Activated T-helper 17 cell treated with anti-CD3 and anti-CD28 coated beads, Interleukin-2, amount 50 U/mL, for 72 hours (primary cell): Measurements from ENCODE around the gene SERPIND1. TPM values are rescaled to one million over a fixed set of nuclear protein-coding genes. Genes with fewer than 3 reads are reported as not detected.

Experiments
- ATAC-seq: fragments of 150-1000 bp; cut with Tn5 transposase; replicated peaks from 2 replicates; pipeline ENCODE4 v1.10.0; 2021; ENCODE audit warnings: mild to moderate bottlenecking, moderate library complexity
- H3K27ac Mint-ChIP-seq: one replicate; pipeline ENCODE4 v1.8.0; 2022; ENCODE audit warnings: mixed read lengths
- H3K27me3 Mint-ChIP-seq: one replicate; pipeline ENCODE4 v1.8.0; 2022; ENCODE audit warnings: mixed read lengths
- H3K36me3 Mint-ChIP-seq: one replicate; pipeline ENCODE4 v1.8.0; 2022; ENCODE audit warnings: low read depth, mild to moderate bottlenecking, mixed read lengths
- H3K4me1 Mint-ChIP-seq: one replicate; pipeline ENCODE4 v1.8.0; 2022; ENCODE audit warnings: mixed read lengths
- H3K4me3 Mint-ChIP-seq: one replicate; pipeline ENCODE4 v1.8.0; 2022; ENCODE audit warnings: mild to moderate bottlenecking, mixed read lengths
- H3K9me3 Mint-ChIP-seq: one replicate; pipeline ENCODE4 v1.8.0; 2022; ENCODE audit warnings: mixed read lengths
- total RNA-seq, 2 donors: library from RNA; stranded (reverse); gene quantifications; one replicate each; pipeline ENCODE4 v1.2.3, GENCODE V29; 2022

SERPIND1 gene
- total RNA-seq, 2 donors from 2014 or later: 0.11 TPM; not detected in 1

DNA sequence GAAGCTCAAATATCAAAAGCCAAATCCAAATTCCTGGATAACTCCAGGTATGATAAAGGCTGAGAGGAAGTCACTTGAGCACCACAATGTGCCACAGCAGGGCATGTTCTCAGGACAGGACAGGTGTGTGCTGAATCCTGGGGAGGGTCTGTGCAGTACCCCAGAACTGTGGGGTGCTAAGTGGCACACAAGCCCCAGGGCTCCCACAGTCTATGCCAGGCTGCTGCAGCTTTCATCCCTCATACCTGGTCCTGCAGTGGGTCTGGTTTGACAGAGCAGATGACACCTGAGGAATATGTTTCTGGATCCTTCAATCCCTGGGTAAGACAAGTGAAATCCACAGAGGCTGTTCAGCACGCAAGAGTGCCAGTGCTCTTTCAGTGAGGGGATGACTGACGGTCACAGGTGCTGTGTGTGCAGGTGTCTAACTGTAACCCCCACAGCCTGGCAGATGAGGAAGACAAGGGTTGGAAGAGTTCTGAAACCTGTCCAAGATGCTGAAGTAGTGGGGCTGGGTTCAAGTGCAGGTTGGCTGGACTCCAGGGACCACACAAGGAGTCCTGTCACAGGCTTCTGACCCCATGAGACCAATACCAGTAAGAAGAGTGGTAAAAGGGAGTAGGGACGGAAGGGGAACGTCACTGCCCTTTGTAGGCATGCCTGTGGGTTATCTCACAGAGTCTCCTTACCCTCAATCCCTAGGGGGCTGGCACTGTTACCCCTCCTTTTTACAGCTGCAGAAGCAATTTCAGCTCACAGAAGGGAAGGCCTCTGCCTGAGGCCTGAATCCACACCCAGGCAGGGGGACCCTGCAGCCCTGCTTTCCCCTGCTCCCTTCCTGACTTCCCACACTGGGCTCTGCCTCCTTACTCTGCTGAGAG lies 14.1 kb downstream of the SERPIND1 start:
- Mint-ChIP-seq H3K27me3 (no peaks in the 10 kb centered on the region), H3K36me3 (peaks cover 47% of the 10 kb centered on the region), H3K4me1 (peaks cover 6% of the 10 kb centered on the region)

GRCh38 chr22:20788627-20789344 lies 14.9 kb downstream of the SERPIND1 start:
- Mint-ChIP-seq H3K4me1 (peaks cover 6% of the 10 kb centered on the region), H3K27me3 (no peaks in the 10 kb centered on the region), H3K4me3 (no peak overlapping the region), H3K9me3 (no peaks in the 10 kb centered on the region), H3K36me3 (peaks cover 51% of the 10 kb centered on the region), H3K27ac (peak overlapping the region; percentile 47)
- no peak for ATAC-seq

More for the DNA sequence above, 14.1 kb downstream of the SERPIND1 start:
- no peaks in the 10 kb centered on the region for H3K9me3 Mint-ChIP-seq
- H3K27ac Mint-ChIP-seq: peak overlapping the region; percentile 47
- no peak for ATAC-seq
- no peak overlapping the region for H3K4me3 Mint-ChIP-seq

DNA sequence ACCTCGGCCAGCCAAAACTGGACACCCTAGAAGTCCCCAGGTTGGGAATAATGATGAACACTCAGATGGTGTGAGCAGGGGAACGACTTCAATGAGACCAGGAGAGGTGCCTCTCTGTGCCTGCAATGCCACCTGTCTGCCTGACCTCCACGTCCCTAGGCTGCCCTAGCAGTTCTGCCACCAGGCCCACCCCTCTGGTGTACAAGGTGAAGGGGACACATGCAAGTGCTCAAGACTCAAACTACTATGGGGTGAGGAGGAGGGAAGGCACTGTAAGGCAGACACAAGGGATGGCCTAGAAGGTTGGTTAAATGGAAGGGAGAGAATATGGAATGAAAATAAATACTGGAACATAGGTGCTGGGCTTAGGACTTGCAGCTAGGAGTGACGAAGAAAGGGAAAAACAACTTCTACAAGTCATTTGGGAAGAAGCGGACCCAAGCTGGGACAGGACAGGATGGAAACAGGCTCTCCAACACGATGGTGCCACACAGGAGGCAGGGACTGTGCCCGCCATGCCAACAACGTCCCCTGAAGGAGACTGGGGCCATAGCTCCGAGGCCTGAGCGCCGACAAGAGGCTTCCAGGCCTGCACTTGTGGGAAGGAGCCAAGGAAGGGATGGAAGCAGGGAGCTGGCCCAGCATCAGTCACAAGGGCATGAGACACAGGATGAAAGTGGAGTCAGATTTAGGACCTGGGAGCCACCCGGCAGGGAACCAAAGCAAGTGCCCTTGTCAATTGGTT lies 18.5 kb downstream of the SERPIND1 start:
- H3K4me1 Mint-ChIP-seq: no peaks in the 10 kb centered on the region
- peak overlapping the region; percentile 6 for H3K27ac Mint-ChIP-seq
- H3K4me3 Mint-ChIP-seq: no peak overlapping the region
- no peaks in the 10 kb centered on the region for H3K27me3 Mint-ChIP-seq
- H3K36me3 Mint-ChIP-seq: peaks cover 83% of the 10 kb centered on the region
- ATAC-seq: no peak
- no peaks in the 10 kb centered on the region for H3K9me3 Mint-ChIP-seq

DNA sequence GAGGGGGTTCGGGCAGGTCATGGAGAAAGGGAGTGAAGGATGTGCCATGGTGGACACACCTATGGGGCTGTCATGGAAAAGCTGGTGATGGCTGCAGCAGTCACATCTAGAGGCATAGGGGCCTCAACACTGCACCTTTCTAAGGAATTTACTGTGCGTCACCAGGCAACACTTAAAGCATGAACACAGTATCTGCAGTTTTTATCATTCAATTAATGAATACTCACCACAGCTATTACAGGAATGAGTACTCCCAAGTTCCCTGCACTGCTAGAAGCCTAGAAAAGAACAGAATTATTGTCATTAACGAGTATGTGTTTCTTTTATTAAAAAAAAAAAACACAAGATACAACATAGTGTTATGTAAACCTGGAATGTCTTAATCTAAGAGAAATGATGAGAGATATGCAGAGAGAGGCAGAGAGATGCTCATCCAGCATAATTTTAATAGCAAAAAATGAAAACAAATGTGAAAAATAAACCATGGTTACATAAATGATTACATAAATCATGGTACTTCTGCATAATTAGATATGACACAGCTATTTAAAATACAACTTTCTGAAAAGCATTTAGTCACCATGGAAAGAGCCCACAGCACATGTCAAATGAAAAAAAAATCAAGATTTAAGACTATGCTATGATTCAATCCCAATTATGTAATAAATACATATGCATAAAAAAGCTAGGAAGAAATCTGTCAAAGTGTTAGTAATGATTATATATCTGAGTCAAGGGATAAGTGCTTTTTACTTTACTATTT lies 19.2 kb downstream of the SERPIND1 start:
- H3K27ac Mint-ChIP-seq: peak overlapping the region; percentile 48
- H3K4me3 Mint-ChIP-seq: no peak overlapping the region
- H3K4me1 Mint-ChIP-seq: no peaks in the 10 kb centered on the region
- H3K27me3 Mint-ChIP-seq: no peaks in the 10 kb centered on the region
- no peaks in the 10 kb centered on the region for H3K9me3 Mint-ChIP-seq
- peaks cover 87% of the 10 kb centered on the region for H3K36me3 Mint-ChIP-seq
- ATAC-seq: peak; percentile 16

GRCh38 chr22:20793748-20794649 lies 20.1 kb downstream of the SERPIND1 start:
- Mint-ChIP-seq H3K27ac (peak overlapping the region; percentile 48), H3K27me3 (no peaks in the 10 kb centered on the region), H3K9me3 (no peaks in the 10 kb centered on the region), H3K4me1 (no peaks in the 10 kb centered on the region), H3K36me3 (peaks cover 88% of the 10 kb centered on the region), H3K4me3 (no peak overlapping the region)
- no peak for ATAC-seq

DNA sequence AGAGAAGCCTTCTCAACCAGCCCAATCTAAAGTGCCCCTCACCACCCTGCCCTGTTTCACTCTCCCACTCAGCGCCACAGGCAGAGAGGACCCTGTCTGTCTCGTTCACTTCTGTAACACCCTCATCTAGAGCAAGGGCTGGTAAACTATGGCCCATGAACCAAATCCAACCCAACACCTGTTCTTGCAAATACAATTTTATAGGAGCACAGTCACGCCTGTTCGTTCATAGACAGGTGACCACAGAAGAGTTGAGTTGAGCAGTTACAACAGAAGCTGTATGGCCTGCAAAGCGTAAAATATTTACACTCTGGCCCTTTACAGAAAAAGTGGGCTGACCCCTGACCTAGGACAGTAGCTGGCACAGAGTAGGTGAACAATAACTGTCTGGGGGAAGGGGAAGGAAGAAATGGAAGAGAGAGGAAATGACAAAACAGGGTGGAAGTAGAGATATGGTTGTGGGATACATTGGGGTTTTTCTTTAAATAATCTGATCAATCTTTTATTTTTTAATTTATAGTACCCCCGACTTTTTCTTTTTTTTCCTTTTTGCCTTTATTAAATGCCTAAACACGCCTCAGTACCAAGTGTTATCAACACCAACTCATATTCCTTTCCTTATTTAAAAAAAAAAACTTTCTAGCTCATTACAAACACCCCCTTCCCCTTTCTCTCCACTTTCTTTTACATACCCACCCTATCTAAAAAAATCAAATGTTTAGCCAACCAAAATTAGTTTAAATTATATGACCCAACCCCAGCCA lies 20.9 kb downstream of the SERPIND1 start:
- H3K9me3 Mint-ChIP-seq: no peaks in the 10 kb centered on the region
- H3K27me3 Mint-ChIP-seq: no peaks in the 10 kb centered on the region

GRCh38 chr22:20796731-20797130 lies 22.8 kb downstream of the SERPIND1 start:
- Mint-ChIP-seq H3K27ac (no peak overlapping the region), H3K36me3 (peaks cover 95% of the 10 kb centered on the region), H3K9me3 (no peaks in the 10 kb centered on the region), H3K4me3 (no peak overlapping the region), H3K4me1 (no peaks in the 10 kb centered on the region), H3K27me3 (no peaks in the 10 kb centered on the region)
- no peak for ATAC-seq

More for the DNA sequence above, 20.9 kb downstream of the SERPIND1 start:
- Mint-ChIP-seq H3K4me1 (no peaks in the 10 kb centered on the region), H3K27ac (peak overlapping the region; percentile 20), H3K4me3 (no peak overlapping the region), H3K36me3 (peaks cover 94% of the 10 kb centered on the region)
- no peak for ATAC-seq

DNA sequence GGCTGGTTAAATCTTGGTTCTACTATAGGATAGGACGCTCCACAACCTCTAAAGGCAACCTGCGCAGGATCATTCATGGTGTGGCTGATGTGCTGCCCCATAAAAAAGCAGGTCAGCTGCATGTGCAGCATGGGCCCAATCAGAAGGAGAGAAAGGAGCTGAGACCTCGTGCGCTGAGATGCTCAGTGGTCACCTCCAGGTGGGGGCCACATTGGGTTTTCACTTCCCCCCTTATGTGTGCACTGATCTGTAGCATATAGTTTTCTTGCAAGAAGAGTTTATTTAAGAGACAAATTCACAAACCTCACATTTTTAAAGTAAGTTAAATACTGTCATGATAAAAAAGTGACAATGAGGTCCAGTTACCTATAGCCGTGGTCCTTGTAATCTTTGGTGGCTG lies 24.3 kb downstream of the SERPIND1 start:
- Mint-ChIP-seq H3K27me3 (no peaks in the 10 kb centered on the region), H3K4me1 (no peaks in the 10 kb centered on the region)
- no peak for ATAC-seq

GRCh38 chr22:20798974-20799373 lies 25.1 kb downstream of the SERPIND1 start:
- H3K4me3 Mint-ChIP-seq: no peak overlapping the region
- H3K9me3 Mint-ChIP-seq: no peaks in the 10 kb centered on the region
- no peaks in the 10 kb centered on the region for H3K4me1 Mint-ChIP-seq
- no peak overlapping the region for H3K27ac Mint-ChIP-seq
- no peak for ATAC-seq
- no peaks in the 10 kb centered on the region for H3K27me3 Mint-ChIP-seq
- H3K36me3 Mint-ChIP-seq: peaks cover 96% of the 10 kb centered on the region

More for the DNA sequence above, 24.3 kb downstream of the SERPIND1 start:
- H3K9me3 Mint-ChIP-seq: no peaks in the 10 kb centered on the region
- no peak overlapping the region for H3K4me3 Mint-ChIP-seq
- H3K36me3 Mint-ChIP-seq: peaks cover 96% of the 10 kb centered on the region
- H3K27ac Mint-ChIP-seq: no peak overlapping the region

DNA sequence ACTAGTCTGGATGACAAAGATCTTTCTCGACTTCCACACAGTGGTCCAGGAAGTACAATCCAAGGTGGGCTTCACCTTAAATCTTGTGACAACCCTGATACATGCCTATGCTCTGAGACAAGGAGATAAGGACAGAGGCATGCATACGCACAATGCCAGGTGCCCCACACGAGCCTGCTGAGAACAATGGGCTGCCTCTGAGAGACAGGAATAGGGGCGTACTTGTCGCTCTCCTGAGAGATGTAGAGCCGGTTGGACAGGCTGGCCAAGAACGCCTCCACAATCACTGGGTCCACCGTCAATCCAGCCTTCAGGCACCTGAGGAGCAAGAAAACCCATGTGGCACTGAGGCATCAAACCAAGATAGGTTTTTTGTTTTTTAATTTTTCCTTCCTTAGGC lies 25.5 kb downstream of the SERPIND1 start:
- H3K4me3 Mint-ChIP-seq: no peak overlapping the region
- no peaks in the 10 kb centered on the region for H3K27me3 Mint-ChIP-seq
- no peaks in the 10 kb centered on the region for H3K9me3 Mint-ChIP-seq
- no peak overlapping the region for H3K27ac Mint-ChIP-seq
- H3K4me1 Mint-ChIP-seq: no peaks in the 10 kb centered on the region
- H3K36me3 Mint-ChIP-seq: peaks cover 96% of the 10 kb centered on the region
- no peak for ATAC-seq

DNA sequence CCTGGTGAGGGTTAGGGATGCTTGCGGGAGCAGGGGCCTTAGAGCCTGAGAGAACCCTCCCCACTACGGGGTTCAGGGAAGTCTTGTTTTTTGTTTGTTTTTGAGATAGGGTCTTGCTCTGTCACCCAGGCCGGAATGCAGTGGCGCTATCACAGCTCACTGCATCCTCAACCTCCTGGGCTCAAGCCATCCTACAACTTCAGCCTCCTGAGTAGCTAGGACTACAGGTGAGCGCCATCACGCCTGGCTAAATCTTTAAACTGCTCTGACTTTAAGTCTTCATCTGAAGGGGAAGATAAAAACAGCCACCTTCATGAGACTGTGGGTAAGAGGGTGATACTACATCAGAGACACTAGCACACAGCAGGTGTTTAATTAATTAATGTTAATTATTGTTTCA lies 28.5 kb downstream of the SERPIND1 start:
- H3K36me3 Mint-ChIP-seq: peaks cover 97% of the 10 kb centered on the region
- no peak overlapping the region for H3K4me3 Mint-ChIP-seq
- no peak for ATAC-seq
- H3K9me3 Mint-ChIP-seq: no peaks in the 10 kb centered on the region
- no peaks in the 10 kb centered on the region for H3K27me3 Mint-ChIP-seq
- H3K27ac Mint-ChIP-seq: peak overlapping the region; percentile 10
- no peaks in the 10 kb centered on the region for H3K4me1 Mint-ChIP-seq

DNA sequence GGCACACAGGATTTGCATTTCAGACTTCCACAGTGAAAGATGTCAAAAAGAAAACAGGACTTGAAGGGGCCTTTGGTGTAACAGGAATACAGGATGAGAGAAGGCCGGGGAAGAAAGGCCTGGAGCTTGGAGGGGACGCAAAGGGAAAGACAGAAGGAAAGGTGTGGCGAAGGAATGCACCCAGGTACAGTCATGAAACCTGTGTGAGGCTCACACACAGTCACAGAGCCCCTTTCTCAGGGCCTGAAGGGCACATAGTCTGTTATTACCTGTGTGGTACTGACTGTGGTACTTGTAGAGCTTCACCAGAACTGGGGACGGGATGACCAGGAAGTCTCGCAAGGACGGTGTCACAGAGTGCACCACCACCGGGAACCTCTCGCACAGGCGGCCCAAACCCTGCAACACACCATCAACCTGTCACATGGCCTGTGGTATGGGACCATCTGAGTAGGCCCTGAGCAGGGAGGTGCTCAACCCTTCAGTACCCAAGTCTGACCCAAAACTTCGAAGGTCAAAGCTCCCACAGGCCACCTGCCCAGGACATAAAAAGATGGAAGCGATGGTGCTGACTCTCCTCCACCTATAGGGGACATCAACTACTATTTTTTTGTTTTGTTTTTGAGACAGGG lies 29.1 kb downstream of the SERPIND1 start:
- Mint-ChIP-seq H3K27me3 (no peaks in the 10 kb centered on the region), H3K9me3 (no peaks in the 10 kb centered on the region), H3K27ac (peak overlapping the region; percentile 10), H3K4me3 (no peak overlapping the region), H3K36me3 (peaks cover 99% of the 10 kb centered on the region), H3K4me1 (no peaks in the 10 kb centered on the region)
- no peak for ATAC-seq
